ENCODE measurements around the gene CMPK1. TPM values are rescaled to one million over a fixed set of nuclear protein-coding genes. Genes with fewer than 3 reads are reported as not detected.
"Not testable (repeated sequence)": the region's sequence is repeated elsewhere in the genome, so short reads cannot be mapped to it uniquely, and the experiment has no call there.

The CMPK1 gene
- total and polyA plus RNA-seq, 2 donors = 71.6 to 112 TPM

DNA sequence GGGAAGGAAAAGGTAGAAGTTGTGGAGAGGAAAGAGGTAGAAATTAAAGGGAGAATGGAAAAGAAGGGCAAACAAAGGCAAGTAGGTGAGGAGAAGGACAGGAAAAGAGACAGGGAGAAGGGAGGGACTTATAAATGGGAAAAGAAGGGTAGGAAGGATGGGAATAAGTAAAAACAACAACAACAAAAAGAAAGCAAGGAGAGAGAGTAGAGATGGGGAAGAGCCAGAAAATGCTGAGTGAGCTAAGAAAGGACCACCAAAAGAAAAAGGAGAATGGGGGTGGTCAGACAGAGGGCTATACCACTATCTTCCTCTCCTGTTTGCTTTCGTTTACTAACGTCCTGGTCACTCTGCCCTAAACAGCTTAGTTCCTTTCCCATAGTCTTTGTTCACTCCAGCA, 1.7 kb upstream of the CMPK1 start:
- Histone ChIP-seq H3K4me1 (ENCODE audit: control insufficient read depth in 2 of 2, insufficient read depth in 2 of 2, low read length in 2 of 2) (peaks cover 3 to 10% of the 10 kb centered on the region in 2 donors), H3K4me3 (ENCODE audit: low read length in 2 of 2) (no peak overlapping the region), H3K9me3 (ENCODE audit: control insufficient read depth in 2 of 2, insufficient read depth in 1 of 2, low read length in 1 of 2) (no peaks in the 10 kb centered on the region), H3K36me3 (ENCODE audit: control insufficient read depth in 2 of 2, insufficient read depth in 2 of 2, low read length in 1 of 2) (no peaks in the 10 kb centered on the region), H3K27me3 (ENCODE audit: control insufficient read depth in 2 of 2, insufficient read depth in 1 of 2, low read length in 1 of 2) (no peaks in the 10 kb centered on the region), H3K27ac (ENCODE audit: low read depth in 1 of 2, low read length in 1 of 2) (no peak overlapping the region)
- WGBS = 100% methylated on average over 2 of the region's 2 CpGs
- DNase-seq (ENCODE audit: low read depth in 6 of 9, low spot score in 9 of 9) = no peak

DNA sequence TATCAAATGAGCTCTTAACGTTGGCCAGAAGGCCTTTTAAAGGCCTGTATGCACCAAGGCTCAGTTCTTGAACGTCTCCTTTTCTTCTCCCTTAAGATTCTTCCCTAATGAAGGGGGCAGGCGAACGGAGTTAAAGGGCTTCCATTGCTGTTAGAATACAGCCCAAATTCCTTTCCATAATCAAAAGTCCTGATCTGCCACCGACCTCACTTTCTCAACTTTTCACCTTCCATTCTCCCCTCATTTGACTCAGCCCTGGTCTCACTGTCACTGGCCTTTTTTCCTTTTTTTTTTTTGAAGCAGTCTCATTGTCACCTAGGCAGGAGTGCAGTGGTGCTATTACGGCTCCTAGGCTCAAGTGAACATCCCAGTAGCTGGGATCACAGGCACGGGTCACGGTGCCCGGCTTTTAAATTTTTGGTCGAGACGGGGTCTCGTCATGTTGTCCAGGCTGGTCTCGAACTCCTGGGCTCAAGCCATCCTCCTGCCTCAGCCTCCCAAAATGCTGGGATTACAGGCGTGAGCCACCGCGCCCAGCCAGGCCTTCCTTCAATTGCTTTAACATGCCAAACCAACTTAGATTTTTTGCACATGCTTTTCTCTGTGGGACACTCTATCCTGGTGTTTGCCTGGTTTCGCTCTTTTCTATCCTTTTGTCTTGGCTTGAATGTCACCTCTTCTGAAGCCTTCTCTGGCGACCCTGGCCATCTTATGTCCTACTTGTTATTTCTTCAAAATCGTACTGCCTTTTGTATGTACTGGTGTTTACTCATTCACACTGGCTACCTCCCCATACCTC, 612 bp upstream of the CMPK1 start:
- H3K4me1 ChIP-seq (ENCODE audit: control insufficient read depth in 2 of 2, insufficient read depth in 2 of 2, low read length in 2 of 2) = peaks cover 3 to 10% of the 10 kb centered on the region in 2 donors
- DNase-seq (ENCODE audit: low read depth in 6 of 9, low spot score in 9 of 9) = no peak
- no peaks in the 10 kb centered on the region for H3K36me3 ChIP-seq (ENCODE audit: control insufficient read depth in 2 of 2, insufficient read depth in 2 of 2, low read length in 1 of 2)
- H3K9me3 ChIP-seq (ENCODE audit: control insufficient read depth in 2 of 2, insufficient read depth in 1 of 2, low read length in 1 of 2) = no peaks in the 10 kb centered on the region
- peak overlapping the region; percentile 74 to 87 for H3K4me3 ChIP-seq (ENCODE audit: low read length in 2 of 2)
- no peaks in the 10 kb centered on the region for H3K27me3 ChIP-seq (ENCODE audit: control insufficient read depth in 2 of 2, insufficient read depth in 1 of 2, low read length in 1 of 2)
- peak overlapping the region; percentile 82 to 98 for H3K27ac ChIP-seq (ENCODE audit: low read depth in 1 of 2, low read length in 1 of 2)
- 67% methylated on average over 19 of the region's 19 CpGs for WGBS

GRCh38 chr1:47333922-47334764, 553 bp downstream of the CMPK1 start:
- H3K27me3 ChIP-seq (ENCODE audit: control insufficient read depth in 2 of 2, insufficient read depth in 1 of 2, low read length in 1 of 2) = no peaks in the 10 kb centered on the region
- peaks cover 3 to 10% of the 10 kb centered on the region in 2 donors for H3K4me1 ChIP-seq (ENCODE audit: control insufficient read depth in 2 of 2, insufficient read depth in 2 of 2, low read length in 2 of 2)
- H3K4me3 ChIP-seq (ENCODE audit: low read length in 2 of 2) = peak overlapping the region; percentile 74 to 87
- WGBS = under 1% methylated on average over 90 of the region's 90 CpGs
- H3K27ac ChIP-seq (ENCODE audit: low read depth in 1 of 2, low read length in 1 of 2) = peak overlapping the region; percentile 89 to 98
- peak; percentile 59 to 91 (median 80) for DNase-seq (ENCODE audit: low read depth in 6 of 9, low spot score in 9 of 9)
- H3K36me3 ChIP-seq (ENCODE audit: control insufficient read depth in 2 of 2, insufficient read depth in 2 of 2, low read length in 1 of 2) = no peaks in the 10 kb centered on the region
- H3K9me3 ChIP-seq (ENCODE audit: control insufficient read depth in 2 of 2, insufficient read depth in 1 of 2, low read length in 1 of 2) = no peaks in the 10 kb centered on the region

GRCh38 chr1:47334765-47335435, 1.3 kb downstream of the CMPK1 start:
- Histone ChIP-seq H3K27me3 (ENCODE audit: control insufficient read depth in 2 of 2, insufficient read depth in 1 of 2, low read length in 1 of 2) (no peaks in the 10 kb centered on the region), H3K9me3 (ENCODE audit: control insufficient read depth in 2 of 2, insufficient read depth in 1 of 2, low read length in 1 of 2) (no peaks in the 10 kb centered on the region), H3K4me1 (ENCODE audit: control insufficient read depth in 2 of 2, insufficient read depth in 2 of 2, low read length in 2 of 2) (peaks cover 3 to 10% of the 10 kb centered on the region in 2 donors), H3K27ac (ENCODE audit: low read depth in 1 of 2, low read length in 1 of 2) (peak overlapping the region; percentile 89 to 98), H3K4me3 (ENCODE audit: low read length in 2 of 2) (peak overlapping the region; percentile 74 to 87), H3K36me3 (ENCODE audit: control insufficient read depth in 2 of 2, insufficient read depth in 2 of 2, low read length in 1 of 2) (no peaks in the 10 kb centered on the region)
- WGBS = 61% methylated on average over 9 of the region's 9 CpGs
- peak in 2 of 9 donors; percentile 6 to 13 for DNase-seq (ENCODE audit: low read depth in 6 of 9, low spot score in 9 of 9)

DNA sequence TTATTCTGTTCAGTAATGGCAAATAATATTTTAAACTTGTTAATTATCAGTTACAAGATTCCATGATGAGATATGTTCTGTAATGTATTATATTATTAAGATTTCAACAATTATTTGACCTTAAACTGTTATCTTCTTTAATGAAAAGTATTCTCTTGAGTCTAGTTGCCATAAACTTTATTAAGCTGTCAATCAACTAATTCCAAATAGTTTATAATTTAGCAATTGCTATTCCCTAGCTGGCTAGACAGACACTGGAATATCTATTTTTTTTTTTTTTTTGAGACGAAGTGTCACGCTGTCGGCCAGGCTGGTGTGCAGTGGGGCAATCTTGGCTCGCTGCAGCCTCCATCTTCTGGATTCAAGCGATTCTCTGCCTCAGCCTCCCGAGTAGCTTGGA, 3.8 kb downstream of the CMPK1 start:
- peaks cover 3 to 10% of the 10 kb centered on the region in 2 donors for H3K4me1 ChIP-seq (ENCODE audit: control insufficient read depth in 2 of 2, insufficient read depth in 2 of 2, low read length in 2 of 2)
- 81% methylated on average over 6 of the region's 6 CpGs for WGBS
- H3K27me3 ChIP-seq (ENCODE audit: control insufficient read depth in 2 of 2, insufficient read depth in 1 of 2, low read length in 1 of 2) = no peaks in the 10 kb centered on the region
- no peak overlapping the region for H3K4me3 ChIP-seq (ENCODE audit: low read length in 2 of 2)
- H3K36me3 ChIP-seq (ENCODE audit: control insufficient read depth in 2 of 2, insufficient read depth in 2 of 2, low read length in 1 of 2) = no peaks in the 10 kb centered on the region
- H3K9me3 ChIP-seq (ENCODE audit: control insufficient read depth in 2 of 2, insufficient read depth in 1 of 2, low read length in 1 of 2) = no peaks in the 10 kb centered on the region
- no peak for DNase-seq (ENCODE audit: low read depth in 6 of 9, low spot score in 9 of 9)
- no peak overlapping the region for H3K27ac ChIP-seq (ENCODE audit: low read depth in 1 of 2, low read length in 1 of 2)

GRCh38 chr1:47338249-47339077, 4.9 kb downstream of the CMPK1 start:
- Histone ChIP-seq H3K27ac (ENCODE audit: low read depth in 1 of 2, low read length in 1 of 2) (no peak overlapping the region), H3K36me3 (ENCODE audit: control insufficient read depth in 2 of 2, insufficient read depth in 2 of 2, low read length in 1 of 2) (no peaks in the 10 kb centered on the region), H3K4me1 (ENCODE audit: control insufficient read depth in 2 of 2, insufficient read depth in 2 of 2, low read length in 2 of 2) (peaks cover 0 to 3% of the 10 kb centered on the region in 2 donors), H3K27me3 (ENCODE audit: control insufficient read depth in 2 of 2, insufficient read depth in 1 of 2, low read length in 1 of 2) (no peaks in the 10 kb centered on the region), H3K9me3 (ENCODE audit: control insufficient read depth in 2 of 2, insufficient read depth in 1 of 2, low read length in 1 of 2) (no peaks in the 10 kb centered on the region), H3K4me3 (ENCODE audit: low read length in 2 of 2) (no peak overlapping the region)
- no peak for DNase-seq (ENCODE audit: low read depth in 6 of 9, low spot score in 9 of 9)

- no peaks in the 10 kb centered on the region for H3K4me1 ChIP-seq (ENCODE audit: control insufficient read depth in 2 of 2, insufficient read depth in 2 of 2, low read length in 2 of 2)
- 84% methylated on average over 4 of the region's 4 CpGs for WGBS
- no peaks in the 10 kb centered on the region for H3K9me3 ChIP-seq (ENCODE audit: control insufficient read depth in 2 of 2, insufficient read depth in 1 of 2, low read length in 1 of 2)
- H3K36me3 ChIP-seq (ENCODE audit: control insufficient read depth in 2 of 2, insufficient read depth in 2 of 2, low read length in 1 of 2) = no peaks in the 10 kb centered on the region
- no peak overlapping the region for H3K27ac ChIP-seq (ENCODE audit: low read depth in 1 of 2, low read length in 1 of 2)
- DNase-seq (ENCODE audit: low read depth in 6 of 9, low spot score in 9 of 9) = no peak
- H3K27me3 ChIP-seq (ENCODE audit: control insufficient read depth in 2 of 2, insufficient read depth in 1 of 2, low read length in 1 of 2) = no peaks in the 10 kb centered on the region
- no peak overlapping the region for H3K4me3 ChIP-seq (ENCODE audit: low read length in 2 of 2)
These were observed 6.6 kb downstream of the CMPK1 start for GRCh38 chr1:47340227-47340626.

DNA sequence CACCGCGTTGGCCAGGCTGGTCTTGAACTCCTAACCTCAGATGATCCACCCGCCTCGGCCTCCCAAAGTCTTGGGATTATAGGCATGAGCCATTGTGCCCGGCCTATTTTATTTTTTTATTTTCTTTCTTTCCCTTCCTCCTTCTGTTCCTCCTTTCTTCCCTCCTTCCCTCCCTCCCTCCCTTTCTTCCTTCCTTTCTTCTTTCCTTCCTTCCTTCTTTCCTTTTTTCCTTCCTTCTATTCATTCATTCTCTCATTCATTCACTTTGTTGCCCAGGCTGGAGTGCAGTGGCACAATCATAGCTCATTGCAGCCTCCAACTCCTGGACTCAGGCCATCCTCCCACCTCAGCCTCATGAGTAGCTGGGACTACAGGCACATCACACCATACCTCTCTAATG, 13.4 kb downstream of the CMPK1 start:
- WGBS = over 99% methylated on average over 5 of the region's 5 CpGs
- not testable (repeated sequence) for H3K36me3 ChIP-seq (ENCODE audit: control insufficient read depth in 2 of 2, insufficient read depth in 2 of 2, low read length in 1 of 2); H3K4me1 ChIP-seq (ENCODE audit: control insufficient read depth in 2 of 2, insufficient read depth in 2 of 2, low read length in 2 of 2); H3K27me3 ChIP-seq (ENCODE audit: control insufficient read depth in 2 of 2, insufficient read depth in 1 of 2, low read length in 1 of 2); H3K9me3 ChIP-seq (ENCODE audit: control insufficient read depth in 2 of 2, insufficient read depth in 1 of 2, low read length in 1 of 2); H3K27ac ChIP-seq (ENCODE audit: low read depth in 1 of 2, low read length in 1 of 2); H3K4me3 ChIP-seq (ENCODE audit: low read length in 2 of 2); DNase-seq (ENCODE audit: low read depth in 6 of 9, low spot score in 9 of 9)

Measured in thymus (tissue), 11 donors.